Activated naive CD4-positive, alpha-beta T cell treated with anti-CD3 and anti-CD28 coated beads for 36 hours (primary cell): ENCODE measurements around the gene AP2A1. TPM values are rescaled to one million over a fixed set of nuclear protein-coding genes. Genes with fewer than 3 reads are reported as not detected.

Experiments used
- CTCF ChIA-PET: fragments of 350-600 bp; sonication (Branson Sonifier 250); formaldehyde crosslinking; loops from one replicate; lab custom pipeline; 2021; ENCODE audit warnings: antibody characterized with exemption; lab: Charles Lee
- DNase-seq: peaks from one replicate; pipeline ENCODE4 v3.0.0-alpha.2; 2020
- H3K27ac Mint-ChIP-seq: one replicate; pipeline ENCODE4 v1.8.0; 2021; ENCODE audit warnings: mild to moderate bottlenecking, mixed read lengths
- H3K27me3 Mint-ChIP-seq: one replicate; pipeline ENCODE4 v1.8.0; 2021; ENCODE audit warnings: low read depth, mixed read lengths
- H3K36me3 Mint-ChIP-seq: one replicate; pipeline ENCODE4 v1.8.0; 2021; ENCODE audit warnings: low read depth, mixed read lengths
- H3K4me1 Mint-ChIP-seq: one replicate; pipeline ENCODE4 v1.8.0; 2021; ENCODE audit warnings: low read depth, mixed read lengths
- H3K4me3 Mint-ChIP-seq: one replicate; pipeline ENCODE4 v1.8.0; 2021; ENCODE audit warnings: mild to moderate bottlenecking, moderate library complexity, mixed read lengths
- H3K9me3 Mint-ChIP-seq: one replicate; pipeline ENCODE4 v1.8.0; 2021; ENCODE audit warnings: mixed read lengths
- intact Hi-C: fragments of 100-400 bp; cut with micrococcal nuclease; formaldehyde crosslinking; loops from one replicate; pipeline ENCODE4 v1.15.1; 2023
- total RNA-seq, 2 experiments: library from RNA; stranded (reverse); gene quantifications; one replicate each; pipeline ENCODE4 v1.2.3, GENCODE V29; 2021

The AP2A1 gene
- total RNA-seq, 2 experiments from 2014 or later, result 87.7 to 88.3 TPM

DNA sequence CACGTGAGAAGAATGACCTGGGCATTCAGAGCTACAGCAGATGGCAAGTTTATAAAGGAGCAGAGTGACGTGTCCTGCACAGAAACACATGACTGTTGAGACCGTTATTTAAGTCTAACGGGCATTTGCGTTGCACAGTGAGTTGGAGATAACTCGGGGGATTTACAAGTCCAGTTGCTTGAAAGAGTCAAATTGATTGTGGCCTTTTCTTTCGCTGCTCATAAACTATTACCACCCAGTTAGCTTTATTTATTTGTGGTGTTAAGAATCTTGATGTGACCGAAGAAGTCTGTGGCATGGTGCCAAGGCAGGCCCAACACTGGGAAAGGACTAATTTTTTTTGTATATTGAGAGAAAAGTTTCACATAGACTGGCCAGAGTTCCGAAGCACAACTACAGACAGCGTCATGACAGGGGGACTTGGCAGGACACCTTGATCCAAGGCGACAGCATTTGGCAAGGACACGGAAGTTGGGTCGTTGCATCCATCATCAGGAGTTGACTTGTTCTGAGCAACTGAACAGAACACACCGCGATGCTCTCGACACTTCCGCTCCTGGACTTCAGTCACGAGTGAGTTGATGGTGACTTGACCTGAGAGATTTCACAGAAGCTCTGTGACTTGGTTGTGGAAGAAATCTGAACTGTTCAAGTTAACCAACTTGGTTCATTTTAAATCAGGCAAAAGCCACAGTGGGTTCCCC is 72.2 kb downstream of the AP2A1 start:
- CTCF ChIA-PET, result no interaction called here
- Mint-ChIP-seq H3K4me1 (no peaks in the 10 kb centered on the region), H3K4me3 (no peak overlapping the region), H3K9me3 (no peaks in the 10 kb centered on the region), H3K36me3 (peaks cover 16% of the 10 kb centered on the region), H3K27me3 (no peaks in the 10 kb centered on the region), H3K27ac (no peak overlapping the region)
- no peak for DNase-seq
- intact Hi-C loops, result no loop called here

DNA sequence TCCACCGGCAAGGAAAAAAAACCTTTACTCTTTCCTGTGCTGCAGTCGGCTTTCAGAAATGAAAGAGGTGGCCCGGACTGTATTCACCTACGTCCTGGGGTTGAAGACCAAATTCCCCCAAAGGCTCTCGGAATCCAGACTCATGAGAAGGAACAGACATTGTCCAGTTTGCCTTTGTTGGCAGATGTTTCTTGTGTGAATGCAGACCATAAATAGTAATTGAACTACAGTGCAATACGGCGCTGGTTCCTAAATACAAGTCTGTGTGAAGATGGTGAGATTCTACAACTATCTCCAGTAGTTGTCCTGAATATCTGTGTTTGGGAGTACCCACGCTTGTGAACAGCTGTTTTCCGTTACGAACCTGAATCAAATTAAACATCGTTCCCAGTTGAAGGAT is 72.9 kb downstream of the AP2A1 start:
- no peak for DNase-seq
- CTCF ChIA-PET, result no interaction called here
- intact Hi-C loops, result no loop called here
- Mint-ChIP-seq H3K9me3 (no peaks in the 10 kb centered on the region), H3K36me3 (peaks cover 14% of the 10 kb centered on the region), H3K4me1 (no peaks in the 10 kb centered on the region), H3K4me3 (no peak overlapping the region), H3K27ac (no peak overlapping the region), H3K27me3 (no peaks in the 10 kb centered on the region)

DNA sequence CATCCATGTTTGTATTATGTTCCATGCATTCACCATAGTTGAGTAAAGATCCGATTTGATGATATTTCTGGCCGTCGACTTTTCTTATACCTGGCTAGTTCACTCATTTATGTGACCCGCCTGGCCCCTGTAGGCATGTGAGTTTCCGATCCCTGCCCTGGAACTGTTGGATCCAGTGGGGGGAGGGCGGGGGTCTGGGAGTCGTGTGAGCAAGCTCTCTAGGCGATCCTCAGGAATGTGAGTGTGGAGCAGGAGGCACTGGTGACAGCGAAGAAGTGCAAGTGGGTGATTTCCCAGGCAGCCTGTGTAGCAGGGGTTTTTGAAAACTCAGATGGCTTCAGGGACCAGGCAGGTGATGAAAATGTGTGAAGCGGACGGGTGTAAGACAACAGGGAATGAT is 73.5 kb downstream of the AP2A1 start:
- DNase-seq, result no peak
- H3K36me3 Mint-ChIP-seq, result peaks cover 12% of the 10 kb centered on the region
- no peaks in the 10 kb centered on the region for H3K27me3 Mint-ChIP-seq
- H3K4me1 Mint-ChIP-seq, result no peaks in the 10 kb centered on the region
- H3K27ac Mint-ChIP-seq, result no peak overlapping the region
- H3K9me3 Mint-ChIP-seq, result no peaks in the 10 kb centered on the region
- CTCF ChIA-PET, result no interaction called here
- no peak overlapping the region for H3K4me3 Mint-ChIP-seq
- intact Hi-C loops, result no loop called here

DNA sequence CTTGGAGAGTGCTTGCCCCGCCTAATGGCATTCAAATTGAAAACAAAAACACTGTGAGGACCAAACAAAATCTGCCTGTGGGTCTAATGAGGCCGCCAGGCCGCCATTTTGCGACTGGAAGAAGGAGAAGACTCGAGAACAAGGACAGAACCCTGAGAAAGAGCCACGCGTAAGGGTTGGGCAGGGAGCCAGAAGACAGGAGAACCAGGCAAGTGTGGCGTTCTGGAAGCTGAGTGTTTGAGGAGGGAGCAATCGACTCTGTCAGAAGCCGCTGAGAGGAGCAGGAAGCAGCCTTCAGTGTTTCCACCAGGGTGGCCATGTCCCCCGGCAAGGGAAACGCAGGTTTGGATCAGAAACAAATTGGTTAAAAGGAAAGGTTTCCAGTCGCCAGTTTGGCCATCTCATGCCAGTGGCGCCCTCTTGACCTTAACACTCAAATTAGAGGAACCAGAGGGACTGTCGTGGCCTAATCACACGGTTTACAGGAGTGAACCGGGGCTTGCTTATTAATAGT is 74.0 kb downstream of the AP2A1 start:
- H3K4me1 Mint-ChIP-seq, result no peaks in the 10 kb centered on the region
- CTCF ChIA-PET, result no interaction called here
- H3K27ac Mint-ChIP-seq, result no peak overlapping the region
- no peak for DNase-seq
- H3K36me3 Mint-ChIP-seq, result peaks cover 12% of the 10 kb centered on the region
- H3K9me3 Mint-ChIP-seq, result no peaks in the 10 kb centered on the region
- H3K4me3 Mint-ChIP-seq, result no peak overlapping the region
- H3K27me3 Mint-ChIP-seq, result no peaks in the 10 kb centered on the region
- intact Hi-C loops, result no loop called here

DNA sequence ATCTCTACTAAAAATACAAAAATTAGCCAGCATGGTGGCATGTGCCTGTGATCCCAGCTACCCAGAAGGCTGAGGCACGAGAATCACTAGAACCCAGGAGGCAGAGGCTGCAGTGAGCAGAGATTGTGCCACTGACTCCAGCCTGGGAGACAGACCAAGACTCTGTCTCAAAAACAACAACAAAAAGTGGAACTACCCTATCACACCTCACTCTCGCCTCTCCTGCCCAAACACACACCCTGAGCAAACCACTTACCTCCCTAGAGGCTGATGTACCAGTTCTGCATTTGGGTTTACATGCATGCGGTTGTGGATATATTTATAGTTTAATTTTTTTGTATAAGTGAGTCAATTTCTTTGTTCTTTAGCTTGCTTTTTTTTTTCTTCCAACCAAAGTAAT is 76.5 kb downstream of the AP2A1 start:
- Mint-ChIP-seq H3K9me3 (no peaks in the 10 kb centered on the region), H3K27ac (no peak overlapping the region), H3K27me3 (no peaks in the 10 kb centered on the region), H3K36me3 (peaks cover 4% of the 10 kb centered on the region), H3K4me3 (no peak overlapping the region), H3K4me1 (peaks cover 4% of the 10 kb centered on the region)
- no peak for DNase-seq
- intact Hi-C loops, result no loop called here
- CTCF ChIA-PET, result no interaction called here

DNA sequence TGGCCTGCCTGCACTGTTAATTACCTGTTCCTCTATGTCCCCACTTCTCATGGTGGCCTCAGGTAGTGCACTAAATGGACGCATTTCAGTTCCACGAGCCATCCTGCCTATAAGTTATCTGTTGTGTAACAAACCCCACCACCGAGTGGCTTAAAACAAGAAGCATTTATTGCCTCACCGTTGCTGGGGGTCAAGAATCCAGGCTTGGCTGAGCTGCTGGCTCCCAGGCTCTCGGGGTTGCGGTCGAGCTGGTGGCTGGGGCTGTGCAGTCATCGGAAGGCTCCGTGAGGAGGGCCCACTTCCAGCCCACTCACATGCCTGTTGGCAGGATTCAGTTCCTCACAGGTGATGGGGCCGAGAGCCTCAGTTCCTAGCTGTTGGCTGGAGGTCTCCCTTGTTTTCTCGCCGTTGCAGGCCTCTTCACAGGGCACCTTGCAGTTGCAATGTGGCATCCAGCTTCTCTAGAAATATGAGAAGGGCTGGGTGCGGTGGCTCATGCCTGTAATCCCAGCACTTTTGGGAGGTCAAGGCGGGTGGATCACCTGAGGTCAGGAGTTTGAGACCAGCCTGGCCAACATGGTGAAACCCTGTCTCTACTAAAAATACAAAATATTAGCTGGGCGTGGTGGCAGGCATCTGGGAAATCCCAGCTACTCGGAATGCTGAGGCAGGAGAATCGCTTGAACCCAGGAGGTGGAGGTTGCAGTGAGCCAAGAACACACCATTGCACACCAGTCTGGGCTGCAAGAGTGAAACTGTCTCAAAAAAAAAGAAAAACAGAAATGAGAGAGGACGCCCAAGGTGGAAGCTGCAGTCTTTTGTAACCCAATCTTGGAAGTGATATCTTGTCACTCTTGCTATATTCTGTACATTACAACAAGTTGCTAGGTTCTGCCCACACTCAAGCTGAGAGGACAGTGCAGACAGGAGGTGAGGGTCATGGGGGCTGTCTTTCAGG is 77.6 kb downstream of the AP2A1 start:
- CTCF ChIA-PET, result interaction anchor here (0.6 kb wide), 2 partner anchors 276 to 1250 kb away, joined by 4 to 5 read pairs; no protein-coding TSS in a partner anchor
- H3K4me1 Mint-ChIP-seq, result peaks cover 15% of the 10 kb centered on the region
- peaks cover 6% of the 10 kb centered on the region for H3K9me3 Mint-ChIP-seq
- no peak overlapping the region for H3K27ac Mint-ChIP-seq
- H3K27me3 Mint-ChIP-seq, result no peaks in the 10 kb centered on the region
- no peaks in the 10 kb centered on the region for H3K36me3 Mint-ChIP-seq
- no peak overlapping the region for H3K4me3 Mint-ChIP-seq
- intact Hi-C loops, result no loop called here
- no peak for DNase-seq

DNA sequence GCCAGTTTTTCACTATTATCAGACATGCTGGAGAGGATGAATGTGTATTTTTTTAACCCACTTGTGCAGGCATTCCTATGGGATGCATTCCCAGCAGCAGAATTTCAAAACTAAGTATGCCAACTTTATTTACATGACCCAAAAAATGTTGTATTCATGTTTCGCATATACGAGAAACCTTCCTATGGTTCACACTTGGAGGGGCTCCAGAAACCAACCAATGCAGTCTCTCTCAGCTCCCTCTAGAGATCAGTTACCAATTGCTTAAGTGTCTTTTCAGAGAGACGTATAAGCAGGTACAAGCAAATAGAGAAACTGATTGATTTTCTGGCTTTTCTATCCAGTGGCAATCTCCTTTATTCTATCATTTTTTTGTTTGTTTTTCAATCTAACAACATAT is 78.6 kb downstream of the AP2A1 start:
- Mint-ChIP-seq H3K9me3 (peaks cover 12% of the 10 kb centered on the region), H3K4me1 (peaks cover 23% of the 10 kb centered on the region), H3K36me3 (no peaks in the 10 kb centered on the region), H3K27me3 (no peaks in the 10 kb centered on the region), H3K4me3 (no peak overlapping the region), H3K27ac (no peak overlapping the region)
- intact Hi-C loops, result no loop called here
- CTCF ChIA-PET, result interaction anchor here (0.6 kb wide), 1 partner anchor 1249 kb away, joined by 5 read pairs; no protein-coding TSS in a partner anchor
- DNase-seq, result no peak

DNA sequence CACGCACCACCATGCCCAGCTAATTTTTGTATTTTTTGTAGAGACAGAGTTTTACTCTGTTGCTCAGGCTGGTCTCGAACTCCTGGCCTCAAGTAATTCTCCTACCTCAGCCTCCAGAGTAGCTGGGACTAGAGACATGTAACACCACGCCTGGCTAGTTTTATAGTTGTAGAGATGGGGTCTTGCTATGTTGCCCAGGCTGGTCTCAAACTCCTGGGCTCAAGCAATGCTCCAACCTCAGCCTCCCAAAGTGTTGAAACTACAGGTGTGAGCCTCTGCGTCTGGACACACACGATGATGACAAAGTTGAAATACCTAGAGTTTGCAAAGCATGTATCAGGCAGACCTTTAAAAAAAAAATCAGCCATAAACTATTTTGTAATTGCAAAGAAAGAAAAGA is 79.6 kb downstream of the AP2A1 start:
- Mint-ChIP-seq H3K9me3 (peaks cover 12% of the 10 kb centered on the region), H3K4me3 (no peak overlapping the region), H3K4me1 (peaks cover 23% of the 10 kb centered on the region), H3K27me3 (no peaks in the 10 kb centered on the region), H3K27ac (no peak overlapping the region), H3K36me3 (no peaks in the 10 kb centered on the region)
- CTCF ChIA-PET, result no interaction called here
- DNase-seq, result no peak
- intact Hi-C loops, result no loop called here

DNA sequence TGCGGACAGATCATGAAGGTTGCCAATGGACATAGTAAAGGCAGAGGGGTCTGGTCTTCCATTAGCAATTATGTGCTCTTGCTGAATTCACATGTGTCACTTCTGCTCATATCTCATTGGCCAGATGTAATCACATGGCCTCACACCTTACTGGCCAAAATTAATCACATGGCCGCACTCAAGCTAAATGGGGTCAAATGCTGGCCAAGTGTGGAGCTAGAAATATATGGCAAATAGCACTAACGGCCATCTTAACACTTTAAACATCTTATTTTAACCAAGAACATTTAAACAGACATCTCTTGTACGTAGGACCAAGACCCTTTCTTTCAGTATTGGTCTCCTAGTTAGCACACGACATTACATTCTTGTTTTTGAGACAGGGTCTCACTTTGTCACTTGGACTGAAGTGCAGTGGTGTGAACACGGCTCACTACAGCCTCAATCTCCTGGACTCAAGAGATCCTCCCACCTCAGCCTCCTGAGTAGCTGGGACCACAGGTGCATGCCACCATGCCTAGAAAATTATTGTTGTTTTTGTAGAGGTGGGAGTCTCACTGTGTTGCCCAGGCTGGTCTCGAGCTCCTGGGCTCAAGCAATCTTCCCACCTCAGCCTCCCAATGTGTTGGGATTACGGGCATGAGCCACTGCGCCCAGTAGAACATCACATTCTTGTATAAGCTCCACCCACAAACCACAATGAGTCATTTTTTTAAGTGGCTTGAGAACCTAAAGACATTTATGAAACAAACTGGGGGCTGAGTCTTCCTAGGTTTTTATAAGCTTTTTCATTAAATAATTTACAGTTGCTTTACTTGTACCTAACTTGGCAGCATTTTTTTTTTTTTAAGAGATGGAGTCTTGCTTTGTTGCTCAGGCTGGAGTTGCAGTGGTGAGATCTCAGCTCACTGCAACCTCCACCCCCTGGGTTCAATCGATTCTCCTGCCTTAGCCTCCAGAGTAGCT is 81.2 kb downstream of the AP2A1 start:
- Mint-ChIP-seq H3K4me3 (no peak overlapping the region), H3K27me3 (no peaks in the 10 kb centered on the region), H3K9me3 (peaks cover 12% of the 10 kb centered on the region), H3K4me1 (peaks cover 35% of the 10 kb centered on the region), H3K27ac (no peak overlapping the region), H3K36me3 (no peaks in the 10 kb centered on the region)
- DNase-seq, result no peak
- intact Hi-C loops, result no loop called here
- CTCF ChIA-PET, result interaction anchor here (0.6 to 0.9 kb wide), 3 partner anchors 43 to 100 kb away, joined by 3 read pairs; no protein-coding TSS in a partner anchor

DNA sequence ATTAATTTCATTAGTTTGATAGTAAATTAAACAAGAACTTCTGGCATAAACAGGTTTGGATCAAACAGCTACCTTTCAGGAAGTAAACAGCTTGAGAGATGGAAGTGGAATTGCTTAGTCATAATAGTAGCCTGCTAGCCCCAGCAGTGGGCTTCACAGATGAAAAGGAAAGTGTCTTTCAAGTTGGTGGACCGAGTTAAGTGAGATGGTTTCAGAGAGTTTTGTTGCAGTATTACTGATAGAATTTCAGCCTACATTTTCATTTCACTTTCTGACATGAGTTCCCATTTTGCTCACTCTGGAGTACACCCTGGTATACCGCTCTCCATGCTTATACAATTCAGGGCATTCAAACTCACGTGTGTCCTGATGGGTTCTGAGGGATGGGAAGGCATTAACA is 82.1 kb downstream of the AP2A1 start:
- H3K4me3 Mint-ChIP-seq, result no peak overlapping the region
- CTCF ChIA-PET, result interaction anchor here (0.5 kb wide), 1 partner anchor 169 kb away, joined by 3 read pairs; no protein-coding TSS in a partner anchor
- intact Hi-C loops, result no loop called here
- no peak overlapping the region for H3K27ac Mint-ChIP-seq
- peaks cover 12% of the 10 kb centered on the region for H3K9me3 Mint-ChIP-seq
- no peak for DNase-seq
- no peaks in the 10 kb centered on the region for H3K27me3 Mint-ChIP-seq
- peaks cover 38% of the 10 kb centered on the region for H3K4me1 Mint-ChIP-seq
- no peaks in the 10 kb centered on the region for H3K36me3 Mint-ChIP-seq

DNA sequence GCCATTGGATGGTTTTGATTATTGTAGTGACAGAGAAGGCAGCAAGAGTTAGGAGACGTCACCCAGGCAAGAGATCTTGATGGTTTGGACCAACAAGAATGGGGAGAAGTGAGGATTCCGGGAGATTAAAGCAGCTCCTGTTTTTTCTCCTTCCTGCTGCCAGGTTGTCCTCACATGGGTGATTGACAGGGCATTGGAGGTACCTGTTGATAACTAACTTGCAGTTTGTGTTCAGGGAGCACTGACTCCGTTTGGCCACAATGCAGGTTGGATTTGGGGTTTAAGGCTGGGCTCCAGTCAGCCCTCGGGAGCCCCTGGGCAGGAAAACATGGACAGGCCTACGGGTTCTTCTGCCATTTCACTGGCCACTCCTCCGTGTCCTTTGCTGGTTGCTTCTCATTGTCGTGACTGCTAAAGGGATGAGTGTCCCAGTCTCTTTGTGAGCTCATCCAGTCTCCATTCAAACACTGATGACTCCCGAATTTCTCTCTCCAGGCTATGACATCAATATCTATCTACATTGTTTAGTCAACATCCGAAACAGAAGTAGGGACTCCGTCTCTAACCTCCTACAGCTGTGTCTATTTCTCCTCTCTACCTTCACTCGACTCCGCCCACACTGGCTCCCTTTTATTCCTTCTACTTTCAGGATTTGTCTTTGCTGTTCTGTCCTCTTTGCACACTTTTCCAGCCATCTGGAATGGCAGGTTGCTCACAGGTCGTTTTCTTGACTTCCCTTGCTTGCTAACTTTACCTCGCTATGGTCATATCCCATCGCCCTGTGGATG is 82.8 kb downstream of the AP2A1 start:
- Mint-ChIP-seq H3K4me1 (peaks cover 38% of the 10 kb centered on the region), H3K9me3 (peaks cover 12% of the 10 kb centered on the region), H3K4me3 (peak overlapping the region; percentile 87), H3K36me3 (no peaks in the 10 kb centered on the region), H3K27ac (no peak overlapping the region), H3K27me3 (no peaks in the 10 kb centered on the region)
- CTCF ChIA-PET, result interaction anchor here (0.5 to 1.5 kb wide), 3 partner anchors 18 to 820 kb away, joined by 3 read pairs; partner anchors contain the start of gene PNKP
- intact Hi-C loops, result loop anchor here (1.0 to 5.0 kb wide), 6 partner anchors 20 to 257 kb away; partner anchors contain the start of genes AKT1S1, FUZ, PRR12 and TBC1D17
- DNase-seq, result no peak
